Melanocyte of skin (primary cell): ENCODE data around the gene NPAT. TPM values are rescaled to one million over a fixed set of nuclear protein-coding genes. Genes with fewer than 3 reads are reported as not detected.

Source experiments
- small RNA-seq, 2 donors: library from RNA; depleted of rRNA; stranded (forward); fragments of <200 nt; gene quantifications; one replicate each; pipeline ENCODE3, GENCODE V24; 2012
- total RNA-seq, 2 donors: library from RNA; depleted of rRNA; stranded (reverse); fragments of >200 nt; gene quantifications; 2 replicates each; pipeline ENCODE4 v1.2.3, GENCODE V29; 2012

NPAT gene
- total RNA-seq, result 10 to 100 TPM; 30.3 to 69.3 TPM

DNA sequence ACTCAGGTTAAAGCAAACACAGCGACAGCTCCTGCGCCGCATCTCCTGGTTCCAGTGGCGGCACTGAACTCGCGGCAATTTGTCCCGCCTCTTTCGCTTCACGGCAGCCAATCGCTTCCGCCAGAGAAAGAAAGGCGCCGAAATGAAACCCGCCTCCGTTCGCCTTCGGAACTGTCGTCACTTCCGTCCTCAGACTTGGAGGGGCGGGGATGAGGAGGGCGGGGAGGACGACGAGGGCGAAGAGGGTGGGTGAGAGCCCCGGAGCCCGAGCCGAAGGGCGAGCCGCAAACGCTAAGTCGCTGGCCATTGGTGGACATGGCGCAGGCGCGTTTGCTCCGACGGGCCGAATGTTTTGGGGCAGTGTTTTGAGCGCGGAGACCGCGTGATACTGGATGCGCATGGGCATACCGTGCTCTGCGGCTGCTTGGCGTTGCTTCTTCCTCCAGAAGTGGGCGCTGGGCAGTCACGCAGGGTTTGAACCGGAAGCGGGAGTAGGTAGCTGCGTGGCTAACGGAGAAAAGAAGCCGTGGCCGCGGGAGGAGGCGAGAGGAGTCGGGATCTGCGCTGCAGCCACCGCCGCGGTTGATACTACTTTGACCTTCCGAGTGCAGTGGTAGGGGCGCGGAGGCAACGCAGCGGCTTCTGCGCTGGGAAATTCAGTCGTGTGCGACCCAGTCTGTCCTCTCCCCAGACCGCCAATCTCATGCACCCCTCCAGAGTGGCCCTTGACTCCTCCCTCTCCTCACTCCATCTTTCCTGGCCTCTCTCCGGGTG is at the start of gene NPAT, which contains the start of gene ATM:
Gene NPAT (minus strand): TSS at position 65 of the 774 bp plus-strand sequence. CDS start 102 bp downstream, outside the sequence.
Gene ATM (plus strand): TSS at position 494 of the 774 bp plus-strand sequence. CDS start 4,558 bp downstream, outside the sequence.

DNA sequence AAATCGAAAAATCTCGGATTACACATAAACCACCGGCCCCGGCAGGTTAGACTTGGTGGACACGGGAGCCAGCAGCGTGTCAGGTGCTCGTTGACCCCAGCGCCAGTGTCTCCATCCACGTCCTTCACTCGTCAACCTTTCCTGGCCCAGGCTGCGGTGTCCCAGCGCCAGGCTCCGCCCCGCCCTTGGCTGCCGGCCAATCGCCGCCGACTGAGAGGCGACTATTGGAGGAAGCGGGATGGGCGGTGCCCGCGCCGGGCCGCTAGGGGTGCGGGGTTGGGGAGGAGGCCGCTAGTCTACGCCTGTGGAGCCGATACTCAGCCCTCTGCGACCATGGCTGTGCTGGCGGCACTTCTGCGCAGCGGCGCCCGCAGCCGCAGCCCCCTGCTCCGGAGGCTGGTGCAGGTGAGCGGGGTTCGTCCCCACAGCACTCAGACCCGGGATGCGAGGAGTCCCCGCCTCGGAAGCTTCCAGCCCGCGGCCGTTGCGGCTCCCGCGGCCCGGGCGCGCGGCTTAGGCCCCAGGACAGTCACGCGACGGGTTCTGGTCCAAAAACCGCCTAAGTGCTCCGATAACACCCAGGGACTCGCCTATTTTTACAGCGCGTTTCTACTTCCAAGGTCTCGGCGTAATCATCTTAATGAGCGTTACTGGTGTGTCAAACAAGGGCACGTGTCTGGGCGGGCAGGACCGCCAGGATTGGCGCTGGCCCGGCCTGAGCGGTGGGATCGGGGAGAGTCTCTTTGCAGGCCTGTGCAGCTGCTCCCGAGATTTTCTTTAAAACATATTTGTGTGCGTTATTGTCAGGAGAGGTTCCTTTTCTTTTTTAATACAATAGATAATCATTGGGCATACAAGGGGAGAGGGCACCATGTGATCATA is 100.9 kb downstream of the NPAT start, which contains the start of gene ACAT1:
Gene ACAT1 (plus strand): TSS at position 294 of the 882 bp plus-strand sequence. CDS start 40 bp downstream, at position 334.

Small RNAs within 50 kb of the gene (small RNA-seq; reads per million reads assigned to genes)
- gene RF00019, result 0 reads per million in 2 donors

Other genes with a start within 250 kb of the NPAT start
- 10 to 100 TPM; 27.5 to 31.3 TPM for gene CUL5, start 213.7 kb downstream of the NPAT start, total RNA-seq
- gene ACAT1, start 101.1 kb downstream of the NPAT start, total RNA-seq, result 10 to 100 TPM; 75.4 to 75.9 TPM
- gene ATM, start 429 bp upstream of the NPAT start, total RNA-seq, result 100 to 1,000 TPM; 248 to 284 TPM
- gene C11orf65, start 244.9 kb upstream of the NPAT start, total RNA-seq, result 1 to 10 TPM in 1 of 2 donors, under 1 TPM in 1; 0.33 to 1.0 TPM